Pancreas (tissue), 10 donors: ENCODE results near the gene HOXD8. TPM values are rescaled to one million over a fixed set of nuclear protein-coding genes. Genes with fewer than 3 reads are reported as not detected.

Experiments
- ATAC-seq, 4 donors: fragments of 200-7000 bp; cut with Tn5 transposase; one replicate each; pipeline versions ENCODE4 v1.8.0 to v1.9.1; 2020; ENCODE audit warnings: mild to moderate bottlenecking in 4 of 4, moderate library complexity in 4 of 4
- DNase-seq, 6 donors: peaks; one replicate each; pipeline ENCODE4 v3.0.0-alpha.2; 2020
- FAIRE-seq: peaks from 2 replicates; lab custom pipeline; 2012; peaks lifted over from hg19 to GRCh38; lab: Jason Lieb, UNC
- H3K27ac ChIP-seq, 4 donors: fragments of 200-600 bp; sonication (generic); 1 replicate in 3 of 4; 2 replicates in 1 of 4; pipeline versions ENCODE4 v1.5.0 to v1.8.0; 2020
- H3K27me3 ChIP-seq, 4 donors: fragments of 200-600 bp; one replicate each; pipeline ENCODE4 v1.8.0; 2021
- H3K36me3 ChIP-seq, 3 donors: fragments of 200-600 bp; sonication (generic) in 1 of 3; one replicate each; pipeline versions ENCODE4 v1.5.0 to v1.8.0; 2020 to 2021
- H3K4me1 ChIP-seq, 3 donors: fragments of 200-600 bp; one replicate each; pipeline ENCODE4 v1.8.0; 2021
- H3K4me3 ChIP-seq, 4 donors: fragments of 200-600 bp; sonication (generic) in 2 of 4; one replicate each; pipeline versions ENCODE4 v1.5.0 to v1.8.0; 2020 to 2021
- H3K9me3 ChIP-seq, 4 donors: fragments of 200-600 bp; one replicate each; pipeline ENCODE4 v1.8.0; 2021
- WGBS, 2 donors: extraction: QIAGEN DNeasy Blood & Tissue Kit; methylation state at CpG; one replicate each; pipeline ENCODE4 v1.1.7; 2013; 5-methylcytosine and 5-hydroxymethylcytosine counted together
- intact Hi-C, 3 donors: fragments of 100-400 bp; cut with DNase I; formaldehyde crosslinking; loops; one replicate each; pipeline versions ENCODE4 v1.11.1 to v1.14.2; 2022
- polyA plus RNA-seq, 2 donors: library from polyadenylated mRNA; stranded (reverse); fragments of 200-250 nt; gene quantifications; one replicate each; pipeline ENCODE4 v1.2.3, GENCODE V29; 2013
- total RNA-seq, 6 donors: library from RNA; stranded (reverse); fragmentation: NEBNext Ultra II Directional in 4 of 6; extraction: Animal tissue kit (Norgen Biotek cat#: 25700) in 4 of 6; gene quantifications; one replicate each; pipeline versions ENCODE4 v1.2.1 to v1.2.4, GENCODE V29; 2021 to 2023
- TF ChIP-seq, protein P1 (sequence below), 4 donors: fragments of 200-600 bp; sonication (generic) in 3 of 4; IDR thresholded peaks; one replicate each; pipeline versions ENCODE4 v1.5.0 to v1.8.0; 2021; ENCODE audit warnings: antibody characterized with exemption in 4 of 4
- donor health status: healthy with polysubstance abuse.
- donor health status: DM: no; HTN: no; CAD: no; lungs with moderate emphysema.
- donor health status: DM: no; HTN: no; CAD: no.
- donor health status: control.
- donor health status: control.
- donor health status: Bipolar disorder and iron deficiency.
- donor health status: DM: yes; HTN: yes; CAD: no.
- donor health status: DM: no; HTN: no; CAD: no.
- donor health status: DM: no; HTN: no; CAD: no.
- donor health status: DM: yes; HTN: yes; CAD: no.

The HOXD8 gene
- total and polyA plus RNA-seq, 8 donors, result 0.19 to 1.5 (median 0.62) TPM

GRCh38 chr2:176140513-176141317 lies 11.2 kb downstream of the HOXD8 start:
- FAIRE-seq (no peak), DNase-seq (peak; percentile 42 to 89 (median 68)), ATAC-seq (peak; percentile 84 to 97 (median 96))
- 9 to 10% methylated on average over 37 to 48 of the region's 48 CpGs for WGBS, 2 donors
- intact Hi-C loops, result loop anchor here (5.0 to 10.0 kb wide), 3 partner anchors 312 to 504 kb away; no protein-coding TSS in a partner anchor
- no peaks in the 10 kb centered on the region for H3K9me3 ChIP-seq
- H3K27me3 ChIP-seq, result peaks cover 0 to 61% (median 12%) of the 10 kb centered on the region in 4 donors
- no peaks in the 10 kb centered on the region for H3K36me3 ChIP-seq
- H3K4me1 ChIP-seq, result peaks cover 0 to 6% (median 0%) of the 10 kb centered on the region in 3 donors
- TF ChIP-seq, protein P1, sequence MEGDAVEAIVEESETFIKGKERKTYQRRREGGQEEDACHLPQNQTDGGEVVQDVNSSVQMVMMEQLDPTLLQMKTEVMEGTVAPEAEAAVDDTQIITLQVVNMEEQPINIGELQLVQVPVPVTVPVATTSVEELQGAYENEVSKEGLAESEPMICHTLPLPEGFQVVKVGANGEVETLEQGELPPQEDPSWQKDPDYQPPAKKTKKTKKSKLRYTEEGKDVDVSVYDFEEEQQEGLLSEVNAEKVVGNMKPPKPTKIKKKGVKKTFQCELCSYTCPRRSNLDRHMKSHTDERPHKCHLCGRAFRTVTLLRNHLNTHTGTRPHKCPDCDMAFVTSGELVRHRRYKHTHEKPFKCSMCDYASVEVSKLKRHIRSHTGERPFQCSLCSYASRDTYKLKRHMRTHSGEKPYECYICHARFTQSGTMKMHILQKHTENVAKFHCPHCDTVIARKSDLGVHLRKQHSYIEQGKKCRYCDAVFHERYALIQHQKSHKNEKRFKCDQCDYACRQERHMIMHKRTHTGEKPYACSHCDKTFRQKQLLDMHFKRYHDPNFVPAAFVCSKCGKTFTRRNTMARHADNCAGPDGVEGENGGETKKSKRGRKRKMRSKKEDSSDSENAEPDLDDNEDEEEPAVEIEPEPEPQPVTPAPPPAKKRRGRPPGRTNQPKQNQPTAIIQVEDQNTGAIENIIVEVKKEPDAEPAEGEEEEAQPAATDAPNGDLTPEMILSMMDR (IDR thresholded peaks at IDR 0.05), result peak; percentile 68 to 86 (median 76)
- H3K27ac ChIP-seq, result no peak overlapping the region
- H3K4me3 ChIP-seq, result peak overlapping the region in 2 of 4 donors; percentile 33 to 46

DNA sequence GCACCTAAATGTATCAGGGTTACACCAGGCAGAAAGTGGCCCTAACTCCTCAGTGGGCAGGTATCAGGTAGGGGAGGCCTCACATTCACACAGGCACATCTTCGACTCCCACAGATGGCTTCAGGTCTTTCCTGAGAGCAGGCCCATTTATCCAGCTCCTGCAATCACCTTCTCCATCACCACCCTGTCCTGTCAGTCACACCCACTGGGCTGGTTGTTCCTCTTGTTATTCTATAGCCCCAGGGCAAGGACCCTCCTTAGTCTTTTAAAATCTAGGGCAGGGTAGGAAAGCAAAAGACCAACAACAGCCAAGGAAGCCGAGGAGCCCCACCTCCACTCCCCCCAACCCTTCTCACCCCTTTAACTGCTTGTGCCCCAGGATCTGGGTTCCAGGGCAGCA lies 12.8 kb downstream of the HOXD8 start:
- Histone ChIP-seq H3K4me3 (no peak overlapping the region), H3K27me3 (peaks cover 0 to 53% (median 14%) of the 10 kb centered on the region in 4 donors), H3K4me1 (no peaks in the 10 kb centered on the region), H3K36me3 (no peaks in the 10 kb centered on the region), H3K27ac (no peak overlapping the region), H3K9me3 (no peaks in the 10 kb centered on the region)
- ATAC-seq, result no peak
- intact Hi-C loops, result loop anchor here (5.0 to 10.0 kb wide), 3 partner anchors 310 to 503 kb away; no protein-coding TSS in a partner anchor
- DNase-seq, result no peak
- FAIRE-seq, result no peak
- 73 to 77% methylated on average over 2 of the region's 2 CpGs for WGBS, 2 donors
- TF ChIP-seq, protein P1 (IDR thresholded peaks at IDR 0.05), result no peak

GRCh38 chr2:176145085-176145969 lies 15.8 kb downstream of the HOXD8 start:
- DNase-seq (no peak), ATAC-seq (no peak), FAIRE-seq (no peak)
- no peak overlapping the region for H3K4me3 ChIP-seq
- no peaks in the 10 kb centered on the region for H3K9me3 ChIP-seq
- intact Hi-C loops, result loop anchor here in 1 of 3 donors (10.0 kb wide), 1 partner anchor 499 kb away; no protein-coding TSS in a partner anchor
- TF ChIP-seq, protein P1 (IDR thresholded peaks at IDR 0.05), result no peak
- WGBS, 2 donors, result 22 to 27% methylated on average over 4 of the region's 4 CpGs
- peaks cover 0 to 22% (median 3%) of the 10 kb centered on the region in 4 donors for H3K27me3 ChIP-seq
- H3K4me1 ChIP-seq, result no peaks in the 10 kb centered on the region
- no peak overlapping the region for H3K27ac ChIP-seq
- no peaks in the 10 kb centered on the region for H3K36me3 ChIP-seq

DNA sequence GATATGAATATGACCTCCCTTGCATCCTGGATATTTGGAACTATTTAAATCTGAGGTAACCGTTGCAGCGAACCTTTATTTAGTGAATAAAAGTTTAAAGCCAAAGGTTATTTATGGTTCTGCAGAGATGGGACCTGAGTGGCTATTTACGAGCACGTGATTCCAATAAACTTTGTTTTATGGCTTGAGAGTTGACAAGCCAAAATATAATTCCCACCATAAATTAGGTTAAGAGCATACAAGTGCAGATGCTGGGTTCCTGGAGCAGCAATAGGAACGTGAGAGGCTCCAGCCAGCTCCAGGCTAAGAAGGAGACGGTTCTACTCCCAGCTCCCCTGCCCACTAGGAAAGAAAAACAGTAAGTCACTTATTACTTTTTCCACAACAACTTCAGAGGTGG lies 16.6 kb downstream of the HOXD8 start:
- WGBS, 2 donors, result 18 to 23% methylated on average over 6 of the region's 6 CpGs
- H3K27me3 ChIP-seq, result peaks cover 0 to 15% (median 5%) of the 10 kb centered on the region in 4 donors
- no peak for DNase-seq
- no peak overlapping the region for H3K4me3 ChIP-seq
- no peak overlapping the region for H3K27ac ChIP-seq
- H3K9me3 ChIP-seq, result no peaks in the 10 kb centered on the region
- intact Hi-C loops, result loop anchor here in 1 of 3 donors (10.0 kb wide), 1 partner anchor 499 kb away; no protein-coding TSS in a partner anchor
- H3K4me1 ChIP-seq, result no peaks in the 10 kb centered on the region
- TF ChIP-seq, protein P1 (IDR thresholded peaks at IDR 0.05), result no peak
- no peaks in the 10 kb centered on the region for H3K36me3 ChIP-seq
- FAIRE-seq, result no peak
- no peak for ATAC-seq
